Measurements from ENCODE around the gene CMSS1.

The CMSS1 gene

GRCh38 chr3:100022506-100022905, 204.8 kb downstream of the CMSS1 start:
- Histone ChIP-seq H3K23ac (ENCODE audit: low read length) (no peak overlapping the region), H3K9ac (ENCODE audit: low read length) (no peak overlapping the region), H4K12ac (ENCODE audit: low read depth, low read length) (no peak overlapping the region), H3K36me3 (ENCODE audit: control insufficient read depth in 1 of 2, insufficient read depth in 2 of 2, low read length in 2 of 2) (no peaks in the 10 kb centered on the region), H2BK5ac (ENCODE audit: low read depth, low read length, poor library complexity) (no peak overlapping the region), H3K4me2 (ENCODE audit: low read length) (no peak overlapping the region), H3K27ac (ENCODE audit: low read depth, low read length) (no peak overlapping the region), H3K14ac (ENCODE audit: low read length) (no peak overlapping the region), H3K79me1 (ENCODE audit: low read length) (no peaks in the 10 kb centered on the region), H3K4me1 (ENCODE audit: control insufficient read depth in 1 of 2, insufficient read depth in 2 of 2, low read length in 2 of 2) (no peaks in the 10 kb centered on the region), H2AK5ac (ENCODE audit: low read length) (no peak overlapping the region), H4K8ac (ENCODE audit: low read depth, low read length) (no peak overlapping the region), H3K4ac (ENCODE audit: low read depth, low read length) (no peak overlapping the region), H2AFZ (ENCODE audit: insufficient read depth, low read length, poor library complexity) (no peak overlapping the region), H3K9me3 (ENCODE audit: insufficient read depth, low read depth, low read length) (no peaks in the 10 kb centered on the region), H4K91ac (ENCODE audit: low read depth, low read length) (no peak overlapping the region), H3K4me3 (ENCODE audit: low read depth, low read length) (no peak overlapping the region), H3K18ac (ENCODE audit: low read length) (no peak overlapping the region), H2BK12ac (ENCODE audit: low read length) (no peak overlapping the region), H2BK120ac (ENCODE audit: insufficient read depth, low read length, poor library complexity) (no peak overlapping the region), H3K27me3 (ENCODE audit: insufficient read depth, low read length) (no peaks in the 10 kb centered on the region), H3K79me2 (ENCODE audit: control insufficient read depth, insufficient read depth, low read length, poor library complexity) (no peaks in the 10 kb centered on the region)
- DNase-seq: no peak

GRCh38 chr3:100023150-100023549, 205.5 kb downstream of the CMSS1 start:
- Histone ChIP-seq H3K4ac (ENCODE audit: low read depth, low read length) (no peak overlapping the region), H2BK12ac (ENCODE audit: low read length) (no peak overlapping the region), H2BK5ac (ENCODE audit: low read depth, low read length, poor library complexity) (no peak overlapping the region), H3K36me3 (ENCODE audit: control insufficient read depth in 1 of 2, insufficient read depth in 2 of 2, low read length in 2 of 2) (no peaks in the 10 kb centered on the region), H3K79me1 (ENCODE audit: low read length) (no peaks in the 10 kb centered on the region), H2AK5ac (ENCODE audit: low read length) (no peak overlapping the region), H3K18ac (ENCODE audit: low read length) (no peak overlapping the region), H2BK120ac (ENCODE audit: insufficient read depth, low read length, poor library complexity) (no peak overlapping the region), H4K12ac (ENCODE audit: low read depth, low read length) (no peak overlapping the region), H3K79me2 (ENCODE audit: control insufficient read depth, insufficient read depth, low read length, poor library complexity) (no peaks in the 10 kb centered on the region), H4K91ac (ENCODE audit: low read depth, low read length) (no peak overlapping the region), H3K27me3 (ENCODE audit: insufficient read depth, low read length) (no peaks in the 10 kb centered on the region), H3K27ac (ENCODE audit: low read depth, low read length) (no peak overlapping the region), H3K9me3 (ENCODE audit: insufficient read depth, low read depth, low read length) (no peaks in the 10 kb centered on the region), H3K23ac (ENCODE audit: low read length) (no peak overlapping the region), H2AFZ (ENCODE audit: insufficient read depth, low read length, poor library complexity) (no peak overlapping the region), H3K9ac (ENCODE audit: low read length) (no peak overlapping the region), H3K4me1 (ENCODE audit: control insufficient read depth in 1 of 2, insufficient read depth in 2 of 2, low read length in 2 of 2) (no peaks in the 10 kb centered on the region), H3K4me3 (ENCODE audit: low read depth, low read length) (no peak overlapping the region), H3K14ac (ENCODE audit: low read length) (no peak overlapping the region), H3K4me2 (ENCODE audit: low read length) (no peak overlapping the region), H4K8ac (ENCODE audit: low read depth, low read length) (no peak overlapping the region)
- no CpG with 5 or more reads among the region's 5 CpGs for WGBS (ENCODE audit: extremely low coverage, insufficient coverage, insufficient read length)
- no peak for DNase-seq

- Histone ChIP-seq H4K91ac (ENCODE audit: low read depth, low read length) (no peak overlapping the region), H3K27me3 (ENCODE audit: insufficient read depth, low read length) (no peaks in the 10 kb centered on the region), H2AFZ (ENCODE audit: insufficient read depth, low read length, poor library complexity) (no peak overlapping the region), H4K12ac (ENCODE audit: low read depth, low read length) (no peak overlapping the region), H3K23ac (ENCODE audit: low read length) (no peak overlapping the region), H3K27ac (ENCODE audit: low read depth, low read length) (no peak overlapping the region), H3K9me3 (ENCODE audit: insufficient read depth, low read depth, low read length) (no peaks in the 10 kb centered on the region), H3K79me2 (ENCODE audit: control insufficient read depth, insufficient read depth, low read length, poor library complexity) (no peaks in the 10 kb centered on the region), H2AK5ac (ENCODE audit: low read length) (no peak overlapping the region), H2BK120ac (ENCODE audit: insufficient read depth, low read length, poor library complexity) (no peak overlapping the region), H2BK5ac (ENCODE audit: low read depth, low read length, poor library complexity) (no peak overlapping the region), H3K4me1 (ENCODE audit: control insufficient read depth in 1 of 2, insufficient read depth in 2 of 2, low read length in 2 of 2) (no peaks in the 10 kb centered on the region), H3K18ac (ENCODE audit: low read length) (no peak overlapping the region), H3K4me2 (ENCODE audit: low read length) (no peak overlapping the region), H3K14ac (ENCODE audit: low read length) (no peak overlapping the region), H3K79me1 (ENCODE audit: low read length) (no peaks in the 10 kb centered on the region), H3K36me3 (ENCODE audit: control insufficient read depth in 1 of 2, insufficient read depth in 2 of 2, low read length in 2 of 2) (no peaks in the 10 kb centered on the region), H4K8ac (ENCODE audit: low read depth, low read length) (no peak overlapping the region), H3K4ac (ENCODE audit: low read depth, low read length) (no peak overlapping the region), H2BK12ac (ENCODE audit: low read length) (no peak overlapping the region), H3K9ac (ENCODE audit: low read length) (no peak overlapping the region), H3K4me3 (ENCODE audit: low read depth, low read length) (no peak overlapping the region)
- DNase-seq: no peak
- no CpG with 5 or more reads among the region's 1 CpG for WGBS (ENCODE audit: extremely low coverage, insufficient coverage, insufficient read length)
Observed at GRCh38 chr3:100023595-100023994, 205.9 kb downstream of the CMSS1 start.

GRCh38 chr3:100024520-100025303, 207.1 kb downstream of the CMSS1 start:
- no peaks in the 10 kb centered on the region for H3K79me1 ChIP-seq (ENCODE audit: low read length)

More at GRCh38 chr3:100024520-100025303, 207.1 kb downstream of the CMSS1 start:
- Histone ChIP-seq H2AFZ (ENCODE audit: insufficient read depth, low read length, poor library complexity) (no peak overlapping the region), H4K12ac (ENCODE audit: low read depth, low read length) (no peak overlapping the region), H3K18ac (ENCODE audit: low read length) (no peak overlapping the region), H3K23ac (ENCODE audit: low read length) (no peak overlapping the region), H4K91ac (ENCODE audit: low read depth, low read length) (no peak overlapping the region), H3K9me3 (ENCODE audit: insufficient read depth, low read depth, low read length) (no peaks in the 10 kb centered on the region), H4K8ac (ENCODE audit: low read depth, low read length) (no peak overlapping the region), H3K9ac (ENCODE audit: low read length) (no peak overlapping the region), H3K27me3 (ENCODE audit: insufficient read depth, low read length) (no peaks in the 10 kb centered on the region), H3K4me3 (ENCODE audit: low read depth, low read length) (no peak overlapping the region), H3K4me1 (ENCODE audit: control insufficient read depth in 1 of 2, insufficient read depth in 2 of 2, low read length in 2 of 2) (no peaks in the 10 kb centered on the region), H3K79me2 (ENCODE audit: control insufficient read depth, insufficient read depth, low read length, poor library complexity) (no peaks in the 10 kb centered on the region), H3K36me3 (ENCODE audit: control insufficient read depth in 1 of 2, insufficient read depth in 2 of 2, low read length in 2 of 2) (no peaks in the 10 kb centered on the region), H3K27ac (ENCODE audit: low read depth, low read length) (no peak overlapping the region), H3K4me2 (ENCODE audit: low read length) (no peak overlapping the region), H2AK5ac (ENCODE audit: low read length) (no peak overlapping the region), H2BK12ac (ENCODE audit: low read length) (no peak overlapping the region), H3K14ac (ENCODE audit: low read length) (no peak overlapping the region), H2BK120ac (ENCODE audit: insufficient read depth, low read length, poor library complexity) (no peak overlapping the region), H2BK5ac (ENCODE audit: low read depth, low read length, poor library complexity) (no peak overlapping the region), H3K4ac (ENCODE audit: low read depth, low read length) (no peak overlapping the region)
- no peak for DNase-seq
- WGBS (ENCODE audit: extremely low coverage, insufficient coverage, insufficient read length): no CpG with 5 or more reads among the region's 7 CpGs
